GM10266 (cell line): ENCODE results near the gene PRR7.

Source experiments
- DNase-seq: peaks from one replicate; pipeline ENCODE4 v3.0.0; 2012; ENCODE audit errors: extremely low spot score
- CTCF ChIP-seq: IDR thresholded peaks from 2 replicates; pipeline ENCODE4 v1.5.1; 2012; ENCODE audit warnings: mild to moderate bottlenecking, low read depth; ENCODE audit not compliant: control insufficient read depth, insufficient read depth; ENCODE audit errors: missing control alignments

PRR7 gene

GRCh38 chr5:177440990-177441780 lies 5.4 kb upstream of the PRR7 start:
- no peak for TF ChIP-seq CTCF
- no peak for DNase-seq

DNA sequence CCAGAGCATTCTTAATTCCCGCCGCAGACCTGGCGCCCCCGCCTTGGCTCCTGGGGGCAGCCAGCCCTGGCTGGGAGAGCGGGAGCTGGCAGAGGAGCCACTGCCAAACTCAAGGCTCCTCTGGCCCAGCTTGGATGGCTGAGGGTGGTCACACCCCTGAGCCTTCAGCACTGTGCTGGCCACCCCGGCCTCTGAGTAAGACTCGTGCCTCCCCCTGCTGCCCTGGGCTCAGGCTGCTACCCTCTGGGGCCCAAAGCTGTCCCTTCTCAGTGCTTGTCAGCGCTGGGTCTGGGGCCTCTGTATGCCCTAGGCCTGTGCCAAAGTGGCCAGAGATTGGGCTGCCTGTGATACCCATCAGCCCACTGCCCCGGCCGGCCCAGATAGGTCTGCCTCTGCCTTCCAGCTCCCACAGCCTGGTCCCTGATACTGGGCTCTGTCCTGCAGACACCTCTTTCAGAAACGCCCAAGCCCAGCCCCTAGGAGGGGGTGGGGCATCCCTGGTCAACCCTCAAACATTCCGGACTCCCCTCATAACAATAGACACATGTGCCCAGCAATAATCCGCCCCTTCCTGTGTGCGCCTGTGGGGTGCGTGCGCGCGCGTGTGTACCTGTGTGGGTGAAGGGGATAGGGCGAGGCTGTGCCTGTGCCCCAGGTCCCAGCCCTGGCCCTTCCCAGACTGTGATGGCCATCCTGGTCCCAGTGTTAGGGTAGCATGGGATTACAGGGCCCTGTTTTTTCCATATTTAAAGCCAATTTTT lies 4.4 kb upstream of the PRR7 start:
- DNase-seq, result no peak
- no peak for TF ChIP-seq CTCF

- no peak for DNase-seq
- no peak for TF ChIP-seq CTCF
These were observed 3.2 kb upstream of the PRR7 start for GRCh38 chr5:177443144-177443983.

GRCh38 chr5:177444106-177445051 lies 2.2 kb upstream of the PRR7 start:
- peak; percentile 61 for DNase-seq
- no peak for TF ChIP-seq CTCF

DNA sequence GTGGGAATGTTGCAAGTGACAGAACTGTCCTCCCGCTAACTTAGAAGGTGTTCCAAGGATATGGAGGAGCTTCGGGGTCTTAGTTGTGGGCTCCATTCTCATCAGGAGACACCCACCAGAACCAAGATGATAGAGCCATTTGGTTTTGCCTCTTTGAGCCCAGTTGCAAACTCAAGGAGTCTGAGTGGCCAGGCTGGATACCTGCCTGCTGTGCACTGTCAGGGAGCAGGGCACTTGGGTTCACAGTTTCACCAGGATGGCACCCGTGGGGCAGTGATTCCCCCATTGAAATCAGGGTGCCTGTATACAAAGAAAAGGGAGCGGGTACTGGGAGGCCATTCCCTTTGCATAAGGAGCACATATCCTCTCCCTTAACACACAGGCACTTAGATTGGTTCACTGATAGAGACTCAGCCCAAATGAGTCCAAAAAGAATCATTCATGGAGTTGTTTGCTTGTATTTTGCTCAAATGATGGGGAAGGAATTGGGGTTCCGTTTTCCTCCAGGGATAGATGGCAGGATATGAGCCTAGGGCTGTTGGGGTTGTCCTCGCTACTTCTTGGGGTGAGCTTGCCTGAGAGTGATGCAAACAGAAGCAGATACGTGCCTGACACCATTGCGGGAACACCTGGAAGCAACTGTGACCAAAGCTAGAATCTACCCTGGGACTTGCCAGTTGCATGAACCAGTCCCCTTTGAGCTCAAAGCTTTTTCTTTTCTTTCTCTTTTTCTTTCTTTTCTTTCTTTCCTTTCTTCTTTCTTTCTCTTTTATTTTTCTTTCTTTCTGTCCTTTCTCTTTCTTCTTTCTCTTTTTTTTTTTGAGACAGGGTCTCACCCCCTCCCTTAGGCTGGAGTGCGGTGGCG lies 1.3 kb upstream of the PRR7 start:
- no peak for DNase-seq
- TF ChIP-seq CTCF, result no peak

DNA sequence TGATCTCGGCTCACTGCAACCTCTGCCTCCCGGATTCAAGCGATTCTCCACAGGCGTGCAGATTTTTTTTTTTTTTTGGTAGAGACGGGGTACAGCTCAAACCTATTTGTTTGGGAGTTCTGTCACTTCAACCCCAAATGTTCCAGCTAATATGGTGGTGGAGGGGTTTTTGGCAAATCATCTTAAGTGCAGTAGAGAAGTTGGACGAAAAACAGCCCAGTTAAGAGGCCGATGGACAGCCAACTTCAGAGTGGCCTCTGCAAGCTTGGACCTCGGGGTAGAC lies 756 bp upstream of the PRR7 start:
- no peak for DNase-seq
- TF ChIP-seq CTCF, result no peak
